WTC11 (cell line): ENCODE measurements around the gene RPS28. TPM values are rescaled to one million over a fixed set of nuclear protein-coding genes. Genes with fewer than 3 reads are reported as not detected.

ENCODE experiments used
- ATAC-seq: fragments of 200-7000 bp; cut with Tn5 transposase; 2 replicates; pipeline ENCODE4 v1.10.0; 2021; ENCODE audit warnings: mild to moderate bottlenecking, moderate library complexity
- Bru-seq: library from RNA; stranded (reverse); fragments of 400-500 nt; gene quantifications from one replicate; lab custom pipeline; 2021; lab: Mats Ljungman, UMichigan
- CTCF ChIA-PET: fragments of 300-600 bp; sonication (Branson Sonifier 250); formaldehyde crosslinking; loops from one replicate; lab custom pipeline; 2021; ENCODE audit warnings: antibody characterized with exemption; lab: Charles Lee
- POLR2A ChIA-PET: fragments of 350-600 bp; sonication (Branson Sonifier 250); formaldehyde crosslinking; loops from one replicate; lab custom pipeline; 2021; ENCODE audit warnings: antibody characterized with exemption; lab: Charles Lee
- DNase-seq: peaks from one replicate; pipeline ENCODE4 v3.0.0; 2021; ENCODE audit warnings: low spot score
- H3K27ac Mint-ChIP-seq: 2 replicates; pipeline ENCODE4 v1.8.0; 2021; ENCODE audit warnings: mixed read lengths
- H3K27me3 Mint-ChIP-seq: 2 replicates; pipeline ENCODE4 v1.8.0; 2021; ENCODE audit warnings: low read depth, mild to moderate bottlenecking, moderate library complexity, mixed read lengths
- H3K36me3 Mint-ChIP-seq: 2 replicates; pipeline ENCODE4 v1.8.0; 2021; ENCODE audit warnings: mixed read lengths
- H3K4me1 Mint-ChIP-seq: 2 replicates; pipeline ENCODE4 v1.8.0; 2022; ENCODE audit warnings: mixed read lengths
- H3K4me3 Mint-ChIP-seq: 2 replicates; pipeline ENCODE4 v1.8.0; 2021; ENCODE audit warnings: mild to moderate bottlenecking, moderate library complexity, mixed read lengths
- H3K9me3 Mint-ChIP-seq: 2 replicates; pipeline ENCODE4 v1.8.0; 2021; ENCODE audit warnings: mixed read lengths
- CREM ChIP-seq: sonication (generic); formaldehyde crosslinking; IDR thresholded peaks from 2 replicates; pipeline ENCODE4 v1.8.1; 2022; ENCODE audit warnings: mild to moderate bottlenecking, missing genetic modification reagents, moderate library complexity
- KAT7 ChIP-seq: sonication (generic); formaldehyde crosslinking; IDR thresholded peaks from 2 replicates; pipeline ENCODE4 v1.8.1; 2023; ENCODE audit warnings: missing genetic modification reagents, mild to moderate bottlenecking, borderline replicate concordance
- ZNF317 ChIP-seq: sonication (generic); formaldehyde crosslinking; IDR thresholded peaks from 2 replicates; pipeline ENCODE4 v1.8.1; 2023; ENCODE audit warnings: low read depth, mild to moderate bottlenecking, moderate library complexity, missing genetic modification reagents, borderline replicate concordance
- ZNF416 ChIP-seq: fragments of 250-450 bp; sonication (Bioruptor Pico); IDR thresholded peaks from 2 replicates; pipeline ENCODE4 v1.9.0; 2021; ENCODE audit warnings: mild to moderate bottlenecking, inconsistent platforms
- long read RNA-seq, 3 experiments: library from RNA in 1 of 3; library from capped mRNA in 1 of 3; library from polyadenylated mRNA in 1 of 3; unstranded in 2 of 3; stranded (forward) in 1 of 3; transcript quantifications; one replicate each; pipeline ENCODE4 v2.0.0, GENCODE V29; 2021
- total RNA-seq: library from RNA; stranded (reverse); gene quantifications from 3 replicates; pipeline ENCODE4 v1.2.3, GENCODE V29; 2021
- TF ChIP-seq, protein P1 (sequence below): sonication (generic); formaldehyde crosslinking; IDR thresholded peaks from 2 replicates; pipeline ENCODE4 v1.8.1; 2023; ENCODE audit warnings: mild to moderate bottlenecking, missing genetic modification reagents
- TF ChIP-seq, protein P2 (sequence below): fragments of 200-600 bp; IDR thresholded peaks from 2 replicates; pipeline ENCODE4 v1.8.0; 2022; ENCODE audit warnings: antibody characterized with exemption
- TF ChIP-seq, protein P3 (sequence below): sonication (generic); formaldehyde crosslinking; IDR thresholded peaks from 2 replicates; pipeline ENCODE4 v1.8.0; 2022; ENCODE audit warnings: mild to moderate bottlenecking, missing genetic modification reagents
- TF ChIP-seq, protein P4 (sequence below): sonication (generic); formaldehyde crosslinking; IDR thresholded peaks from 2 replicates; pipeline ENCODE4 v1.8.1; 2022; ENCODE audit warnings: missing genetic modification reagents, borderline replicate concordance
- TF ChIP-seq, protein P5 (sequence below): sonication (generic); formaldehyde crosslinking; IDR thresholded peaks from 2 replicates; pipeline ENCODE4 v1.8.1; 2023; ENCODE audit warnings: mild to moderate bottlenecking, missing genetic modification reagents, moderate library complexity
- TF ChIP-seq, protein P6 (sequence below): sonication (generic); formaldehyde crosslinking; IDR thresholded peaks from 2 replicates; pipeline ENCODE4 v1.8.0; 2022; ENCODE audit warnings: mild to moderate bottlenecking, missing genetic modification reagents
- TF ChIP-seq, protein P7 (sequence below): sonication (generic); formaldehyde crosslinking; IDR thresholded peaks from 2 replicates; pipeline ENCODE4 v1.8.0; 2023; ENCODE audit warnings: missing genetic modification reagents
- TF ChIP-seq, protein P8 (sequence below): fragments of 250-450 bp; sonication (Bioruptor Pico); IDR thresholded peaks from 2 replicates; pipeline ENCODE4 v2.1.2; 2022; ENCODE audit warnings: mild to moderate bottlenecking, moderate library complexity
- TF ChIP-seq, protein P9 (sequence below): fragments of 250-450 bp; sonication (Bioruptor Pico); IDR thresholded peaks from 2 replicates; pipeline ENCODE4 v1.9.0; 2021; ENCODE audit warnings: mild to moderate bottlenecking
- TF ChIP-seq, protein P10 (sequence below): sonication (generic); formaldehyde crosslinking; IDR thresholded peaks from 2 replicates; pipeline ENCODE4 v1.8.0; 2023; ENCODE audit warnings: missing genetic modification reagents, mild to moderate bottlenecking, borderline replicate concordance

The RPS28 gene
- total RNA-seq: 2,082 to 2,373 TPM (median 2,292 TPM) in 3 replicates
- percentile 97 among the genes with signal in this experiment for Bru-seq, nascent RNA
- long read RNA-seq, experiment 1, transcript RPS28-203 (4 exons, 1,326 nt): major isoform, 358 of 383 reads
- long read RNA-seq, experiment 1, partial matches to known transcripts: 16 of 383 reads
- long read RNA-seq, experiment 1, other reads (novel, unspliced or antisense): 4 of 383 reads
- long read RNA-seq, experiment 2, transcript RPS28-203 (4 exons, 1,326 nt): major isoform, 1,876 of 2,014 reads
- long read RNA-seq, experiment 2, transcript RPS28-201 (3 exons, 334 nt): minor isoform, 20 of 2,014 reads
- long read RNA-seq, experiment 2, partial matches to known transcripts: 14 of 2,014 reads
- long read RNA-seq, experiment 2, other reads (novel, unspliced or antisense): 102 of 2,014 reads
- long read RNA-seq, experiment 3, transcript RPS28-203 (4 exons, 1,326 nt): major isoform, 13 of 21 reads
- long read RNA-seq, experiment 3, partial matches to known transcripts: 1 of 21 reads
- long read RNA-seq, experiment 3, other reads (novel, unspliced or antisense): 6 of 21 reads

DNA sequence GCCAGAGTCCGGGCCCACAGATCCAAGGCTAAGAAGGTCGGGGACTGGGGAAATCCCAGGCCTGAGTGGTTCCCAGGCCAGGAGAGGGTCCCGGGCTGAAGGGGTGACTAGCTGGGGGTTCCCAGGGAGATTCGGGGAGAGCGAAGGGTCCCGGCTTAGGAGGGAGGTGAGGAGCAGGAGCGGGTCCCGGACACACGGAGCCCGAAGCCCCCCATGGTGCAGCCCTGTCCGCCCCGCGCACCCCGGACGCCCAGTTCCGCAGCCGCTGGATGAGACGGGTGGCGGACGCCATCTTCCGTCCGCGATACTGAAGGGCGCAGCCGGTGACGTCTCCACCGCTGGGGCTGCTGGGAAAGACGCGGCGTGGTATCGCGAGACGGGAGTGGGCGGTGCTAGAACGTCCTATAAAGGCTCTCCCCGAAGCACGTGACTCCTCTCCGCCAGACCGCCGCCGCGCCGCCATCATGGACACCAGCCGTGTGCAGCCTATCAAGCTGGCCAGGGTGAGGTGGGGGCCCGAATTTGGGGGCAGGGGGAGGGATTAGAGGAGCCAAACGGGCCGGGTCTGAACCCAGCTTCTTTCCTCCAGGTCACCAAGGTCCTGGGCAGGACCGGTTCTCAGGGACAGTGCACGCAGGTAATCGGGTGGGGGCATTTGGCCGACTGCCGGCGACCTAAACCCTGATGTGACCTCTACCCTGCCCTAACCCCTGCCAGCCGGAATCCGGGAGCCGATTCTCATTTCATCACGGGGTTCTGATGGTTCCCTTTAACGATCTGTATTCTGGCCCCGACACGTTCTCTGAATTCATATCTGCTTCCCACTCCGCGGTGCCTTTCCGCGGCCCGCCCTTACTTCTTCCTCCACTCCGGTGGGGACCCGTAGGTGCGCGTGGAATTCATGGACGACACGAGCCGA is at the start of gene RPS28, which contains the start of gene NDUFA7:
RPS28 (plus strand) TSS at position 430 of the 919 bp plus-strand sequence; CDS start at position 465, 35 bp downstream.
NDUFA7 (minus strand) TSS at position 309 of the 919 bp plus-strand sequence; CDS start at position 292, 17 bp downstream.
- Mint-ChIP-seq H3K9me3 (no peaks in the 10 kb centered on the region), H3K4me3 (peak within 1 kb of the TSS; percentile 97), H3K36me3 (peaks cover 20% of the 10 kb centered on the region), H3K27ac (peak within 1 kb of the TSS; percentile 98), H3K4me1 (peaks cover 36% of the 10 kb centered on the region), H3K27me3 (no peaks in the 10 kb centered on the region; the same call in 1 of the 2 replicates)
- peak; percentile 65 for ATAC-seq
- peak; percentile 98 for DNase-seq
- ChIA-PET POLR2A (interaction anchor here (0.6 to 1.2 kb wide), 4 partner anchors 9 to 143 kb away, joined by 3 to 4 read pairs (median 3); no protein-coding TSS in a partner anchor), CTCF (interaction anchor here (0.8 kb wide), 1 partner anchor 14 kb away, joined by 3 read pairs; no protein-coding TSS in a partner anchor)
- TF ChIP-seq, protein P1, sequence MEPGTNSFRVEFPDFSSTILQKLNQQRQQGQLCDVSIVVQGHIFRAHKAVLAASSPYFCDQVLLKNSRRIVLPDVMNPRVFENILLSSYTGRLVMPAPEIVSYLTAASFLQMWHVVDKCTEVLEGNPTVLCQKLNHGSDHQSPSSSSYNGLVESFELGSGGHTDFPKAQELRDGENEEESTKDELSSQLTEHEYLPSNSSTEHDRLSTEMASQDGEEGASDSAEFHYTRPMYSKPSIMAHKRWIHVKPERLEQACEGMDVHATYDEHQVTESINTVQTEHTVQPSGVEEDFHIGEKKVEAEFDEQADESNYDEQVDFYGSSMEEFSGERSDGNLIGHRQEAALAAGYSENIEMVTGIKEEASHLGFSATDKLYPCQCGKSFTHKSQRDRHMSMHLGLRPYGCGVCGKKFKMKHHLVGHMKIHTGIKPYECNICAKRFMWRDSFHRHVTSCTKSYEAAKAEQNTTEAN (CRISPR knock-in tag): peak; percentile 75; the same call in 1 of the 2 replicates
- TF ChIP-seq, protein P2, sequence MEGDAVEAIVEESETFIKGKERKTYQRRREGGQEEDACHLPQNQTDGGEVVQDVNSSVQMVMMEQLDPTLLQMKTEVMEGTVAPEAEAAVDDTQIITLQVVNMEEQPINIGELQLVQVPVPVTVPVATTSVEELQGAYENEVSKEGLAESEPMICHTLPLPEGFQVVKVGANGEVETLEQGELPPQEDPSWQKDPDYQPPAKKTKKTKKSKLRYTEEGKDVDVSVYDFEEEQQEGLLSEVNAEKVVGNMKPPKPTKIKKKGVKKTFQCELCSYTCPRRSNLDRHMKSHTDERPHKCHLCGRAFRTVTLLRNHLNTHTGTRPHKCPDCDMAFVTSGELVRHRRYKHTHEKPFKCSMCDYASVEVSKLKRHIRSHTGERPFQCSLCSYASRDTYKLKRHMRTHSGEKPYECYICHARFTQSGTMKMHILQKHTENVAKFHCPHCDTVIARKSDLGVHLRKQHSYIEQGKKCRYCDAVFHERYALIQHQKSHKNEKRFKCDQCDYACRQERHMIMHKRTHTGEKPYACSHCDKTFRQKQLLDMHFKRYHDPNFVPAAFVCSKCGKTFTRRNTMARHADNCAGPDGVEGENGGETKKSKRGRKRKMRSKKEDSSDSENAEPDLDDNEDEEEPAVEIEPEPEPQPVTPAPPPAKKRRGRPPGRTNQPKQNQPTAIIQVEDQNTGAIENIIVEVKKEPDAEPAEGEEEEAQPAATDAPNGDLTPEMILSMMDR: no peak
- TF ChIP-seq, protein P3, sequence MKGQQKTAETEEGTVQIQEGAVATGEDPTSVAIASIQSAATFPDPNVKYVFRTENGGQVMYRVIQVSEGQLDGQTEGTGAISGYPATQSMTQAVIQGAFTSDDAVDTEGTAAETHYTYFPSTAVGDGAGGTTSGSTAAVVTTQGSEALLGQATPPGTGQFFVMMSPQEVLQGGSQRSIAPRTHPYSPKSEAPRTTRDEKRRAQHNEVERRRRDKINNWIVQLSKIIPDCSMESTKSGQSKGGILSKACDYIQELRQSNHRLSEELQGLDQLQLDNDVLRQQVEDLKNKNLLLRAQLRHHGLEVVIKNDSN (CRISPR knock-in tag): peak; percentile 95
- TF ChIP-seq, protein P4, sequence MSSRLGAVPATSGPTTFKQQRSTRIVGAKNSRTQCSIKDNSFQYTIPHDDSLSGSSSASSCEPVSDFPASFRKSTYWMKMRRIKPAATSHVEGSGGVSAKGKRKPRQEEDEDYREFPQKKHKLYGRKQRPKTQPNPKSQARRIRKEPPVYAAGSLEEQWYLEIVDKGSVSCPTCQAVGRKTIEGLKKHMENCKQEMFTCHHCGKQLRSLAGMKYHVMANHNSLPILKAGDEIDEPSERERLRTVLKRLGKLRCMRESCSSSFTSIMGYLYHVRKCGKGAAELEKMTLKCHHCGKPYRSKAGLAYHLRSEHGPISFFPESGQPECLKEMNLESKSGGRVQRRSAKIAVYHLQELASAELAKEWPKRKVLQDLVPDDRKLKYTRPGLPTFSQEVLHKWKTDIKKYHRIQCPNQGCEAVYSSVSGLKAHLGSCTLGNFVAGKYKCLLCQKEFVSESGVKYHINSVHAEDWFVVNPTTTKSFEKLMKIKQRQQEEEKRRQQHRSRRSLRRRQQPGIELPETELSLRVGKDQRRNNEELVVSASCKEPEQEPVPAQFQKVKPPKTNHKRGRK (CRISPR knock-in tag): no peak
- TF ChIP-seq, protein P5, sequence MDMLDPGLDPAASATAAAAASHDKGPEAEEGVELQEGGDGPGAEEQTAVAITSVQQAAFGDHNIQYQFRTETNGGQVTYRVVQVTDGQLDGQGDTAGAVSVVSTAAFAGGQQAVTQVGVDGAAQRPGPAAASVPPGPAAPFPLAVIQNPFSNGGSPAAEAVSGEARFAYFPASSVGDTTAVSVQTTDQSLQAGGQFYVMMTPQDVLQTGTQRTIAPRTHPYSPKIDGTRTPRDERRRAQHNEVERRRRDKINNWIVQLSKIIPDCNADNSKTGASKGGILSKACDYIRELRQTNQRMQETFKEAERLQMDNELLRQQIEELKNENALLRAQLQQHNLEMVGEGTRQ (CRISPR knock-in tag): peak; percentile 96
- TF ChIP-seq CREM (peak; percentile 96), KAT7 (no peak), ZNF416 (peak; percentile 21; the same call in 1 of the 2 replicates), ZNF317 (CRISPR knock-in tag) (no peak)
- TF ChIP-seq, protein P6, sequence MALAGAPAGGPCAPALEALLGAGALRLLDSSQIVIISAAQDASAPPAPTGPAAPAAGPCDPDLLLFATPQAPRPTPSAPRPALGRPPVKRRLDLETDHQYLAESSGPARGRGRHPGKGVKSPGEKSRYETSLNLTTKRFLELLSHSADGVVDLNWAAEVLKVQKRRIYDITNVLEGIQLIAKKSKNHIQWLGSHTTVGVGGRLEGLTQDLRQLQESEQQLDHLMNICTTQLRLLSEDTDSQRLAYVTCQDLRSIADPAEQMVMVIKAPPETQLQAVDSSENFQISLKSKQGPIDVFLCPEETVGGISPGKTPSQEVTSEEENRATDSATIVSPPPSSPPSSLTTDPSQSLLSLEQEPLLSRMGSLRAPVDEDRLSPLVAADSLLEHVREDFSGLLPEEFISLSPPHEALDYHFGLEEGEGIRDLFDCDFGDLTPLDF: no peak
- TF ChIP-seq, protein P7, sequence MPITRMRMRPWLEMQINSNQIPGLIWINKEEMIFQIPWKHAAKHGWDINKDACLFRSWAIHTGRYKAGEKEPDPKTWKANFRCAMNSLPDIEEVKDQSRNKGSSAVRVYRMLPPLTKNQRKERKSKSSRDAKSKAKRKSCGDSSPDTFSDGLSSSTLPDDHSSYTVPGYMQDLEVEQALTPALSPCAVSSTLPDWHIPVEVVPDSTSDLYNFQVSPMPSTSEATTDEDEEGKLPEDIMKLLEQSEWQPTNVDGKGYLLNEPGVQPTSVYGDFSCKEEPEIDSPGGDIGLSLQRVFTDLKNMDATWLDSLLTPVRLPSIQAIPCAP (CRISPR knock-in tag): no peak
- TF ChIP-seq, protein P8, sequence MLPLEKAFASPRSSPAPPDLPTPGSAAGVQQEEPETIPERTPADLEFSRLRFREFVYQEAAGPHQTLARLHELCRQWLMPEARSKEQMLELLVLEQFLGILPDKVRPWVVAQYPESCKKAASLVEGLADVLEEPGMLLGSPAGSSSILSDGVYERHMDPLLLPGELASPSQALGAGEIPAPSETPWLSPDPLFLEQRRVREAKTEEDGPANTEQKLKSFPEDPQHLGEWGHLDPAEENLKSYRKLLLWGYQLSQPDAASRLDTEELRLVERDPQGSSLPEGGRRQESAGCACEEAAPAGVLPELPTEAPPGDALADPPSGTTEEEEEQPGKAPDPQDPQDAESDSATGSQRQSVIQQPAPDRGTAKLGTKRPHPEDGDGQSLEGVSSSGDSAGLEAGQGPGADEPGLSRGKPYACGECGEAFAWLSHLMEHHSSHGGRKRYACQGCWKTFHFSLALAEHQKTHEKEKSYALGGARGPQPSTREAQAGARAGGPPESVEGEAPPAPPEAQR (CRISPR knock-in tag): no peak
- TF ChIP-seq, protein P9, sequence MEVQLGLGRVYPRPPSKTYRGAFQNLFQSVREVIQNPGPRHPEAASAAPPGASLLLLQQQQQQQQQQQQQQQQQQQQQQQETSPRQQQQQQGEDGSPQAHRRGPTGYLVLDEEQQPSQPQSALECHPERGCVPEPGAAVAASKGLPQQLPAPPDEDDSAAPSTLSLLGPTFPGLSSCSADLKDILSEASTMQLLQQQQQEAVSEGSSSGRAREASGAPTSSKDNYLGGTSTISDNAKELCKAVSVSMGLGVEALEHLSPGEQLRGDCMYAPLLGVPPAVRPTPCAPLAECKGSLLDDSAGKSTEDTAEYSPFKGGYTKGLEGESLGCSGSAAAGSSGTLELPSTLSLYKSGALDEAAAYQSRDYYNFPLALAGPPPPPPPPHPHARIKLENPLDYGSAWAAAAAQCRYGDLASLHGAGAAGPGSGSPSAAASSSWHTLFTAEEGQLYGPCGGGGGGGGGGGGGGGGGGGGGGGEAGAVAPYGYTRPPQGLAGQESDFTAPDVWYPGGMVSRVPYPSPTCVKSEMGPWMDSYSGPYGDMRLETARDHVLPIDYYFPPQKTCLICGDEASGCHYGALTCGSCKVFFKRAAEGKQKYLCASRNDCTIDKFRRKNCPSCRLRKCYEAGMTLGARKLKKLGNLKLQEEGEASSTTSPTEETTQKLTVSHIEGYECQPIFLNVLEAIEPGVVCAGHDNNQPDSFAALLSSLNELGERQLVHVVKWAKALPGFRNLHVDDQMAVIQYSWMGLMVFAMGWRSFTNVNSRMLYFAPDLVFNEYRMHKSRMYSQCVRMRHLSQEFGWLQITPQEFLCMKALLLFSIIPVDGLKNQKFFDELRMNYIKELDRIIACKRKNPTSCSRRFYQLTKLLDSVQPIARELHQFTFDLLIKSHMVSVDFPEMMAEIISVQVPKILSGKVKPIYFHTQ (CRISPR knock-in tag): no peak
- TF ChIP-seq, protein P10, sequence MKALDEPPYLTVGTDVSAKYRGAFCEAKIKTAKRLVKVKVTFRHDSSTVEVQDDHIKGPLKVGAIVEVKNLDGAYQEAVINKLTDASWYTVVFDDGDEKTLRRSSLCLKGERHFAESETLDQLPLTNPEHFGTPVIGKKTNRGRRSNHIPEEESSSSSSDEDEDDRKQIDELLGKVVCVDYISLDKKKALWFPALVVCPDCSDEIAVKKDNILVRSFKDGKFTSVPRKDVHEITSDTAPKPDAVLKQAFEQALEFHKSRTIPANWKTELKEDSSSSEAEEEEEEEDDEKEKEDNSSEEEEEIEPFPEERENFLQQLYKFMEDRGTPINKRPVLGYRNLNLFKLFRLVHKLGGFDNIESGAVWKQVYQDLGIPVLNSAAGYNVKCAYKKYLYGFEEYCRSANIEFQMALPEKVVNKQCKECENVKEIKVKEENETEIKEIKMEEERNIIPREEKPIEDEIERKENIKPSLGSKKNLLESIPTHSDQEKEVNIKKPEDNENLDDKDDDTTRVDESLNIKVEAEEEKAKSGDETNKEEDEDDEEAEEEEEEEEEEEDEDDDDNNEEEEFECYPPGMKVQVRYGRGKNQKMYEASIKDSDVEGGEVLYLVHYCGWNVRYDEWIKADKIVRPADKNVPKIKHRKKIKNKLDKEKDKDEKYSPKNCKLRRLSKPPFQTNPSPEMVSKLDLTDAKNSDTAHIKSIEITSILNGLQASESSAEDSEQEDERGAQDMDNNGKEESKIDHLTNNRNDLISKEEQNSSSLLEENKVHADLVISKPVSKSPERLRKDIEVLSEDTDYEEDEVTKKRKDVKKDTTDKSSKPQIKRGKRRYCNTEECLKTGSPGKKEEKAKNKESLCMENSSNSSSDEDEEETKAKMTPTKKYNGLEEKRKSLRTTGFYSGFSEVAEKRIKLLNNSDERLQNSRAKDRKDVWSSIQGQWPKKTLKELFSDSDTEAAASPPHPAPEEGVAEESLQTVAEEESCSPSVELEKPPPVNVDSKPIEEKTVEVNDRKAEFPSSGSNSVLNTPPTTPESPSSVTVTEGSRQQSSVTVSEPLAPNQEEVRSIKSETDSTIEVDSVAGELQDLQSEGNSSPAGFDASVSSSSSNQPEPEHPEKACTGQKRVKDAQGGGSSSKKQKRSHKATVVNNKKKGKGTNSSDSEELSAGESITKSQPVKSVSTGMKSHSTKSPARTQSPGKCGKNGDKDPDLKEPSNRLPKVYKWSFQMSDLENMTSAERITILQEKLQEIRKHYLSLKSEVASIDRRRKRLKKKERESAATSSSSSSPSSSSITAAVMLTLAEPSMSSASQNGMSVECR: no peak
